Lung (tissue), 12 donors: ENCODE results near the gene GRIA1. TPM values are rescaled to one million over a fixed set of nuclear protein-coding genes. Genes with fewer than 3 reads are reported as not detected.

Source experiments
- ATAC-seq: fragments of 200-7000 bp; cut with Tn5 transposase; one replicate; pipeline ENCODE4 v1.9.1; 2020; ENCODE audit warnings: moderate number of reproducible peaks; ENCODE audit not compliant: insufficient read depth, low FRiP score
- DNase-seq, 3 donors: peaks; one replicate each; pipeline ENCODE4 v3.0.0-alpha.2; 2013 to 2017
- H3K27ac ChIP-seq, 2 donors: one replicate each; pipeline ENCODE4 v1.5.1; 2013; ENCODE audit warnings: mild to moderate bottlenecking in 2 of 2, moderate library complexity in 2 of 2, control low read depth in 1 of 2, inconsistent platforms in 1 of 2, low read depth in 1 of 2, low read length in 1 of 2
- H3K27me3 ChIP-seq, 3 donors: one replicate each; pipeline ENCODE4 v1.5.1; 2013; ENCODE audit warnings: low read length in 2 of 3; ENCODE audit not compliant: control insufficient read depth in 3 of 3, insufficient read depth in 3 of 3
- H3K36me3 ChIP-seq, 4 donors: one replicate each; pipeline ENCODE4 v1.5.1; 2013; ENCODE audit warnings: low read length in 4 of 4, mild to moderate bottlenecking in 1 of 4, moderate library complexity in 1 of 4; ENCODE audit not compliant: control insufficient read depth in 4 of 4, insufficient read depth in 4 of 4
- H3K4me1 ChIP-seq, 5 donors: one replicate each; pipeline ENCODE4 v1.5.1; 2013; ENCODE audit warnings: low read length in 5 of 5, mild to moderate bottlenecking in 2 of 5, moderate library complexity in 1 of 5; ENCODE audit not compliant: control insufficient read depth in 5 of 5, insufficient read depth in 5 of 5
- H3K4me3 ChIP-seq: one replicate; pipeline ENCODE4 v1.5.1; 2013; ENCODE audit warnings: mild to moderate bottlenecking, control low read depth, moderate library complexity
- H3K9ac ChIP-seq, 2 donors: one replicate each; pipeline ENCODE4 v1.5.1; 2013; ENCODE audit warnings: low read length in 2 of 2, control low read depth in 1 of 2; ENCODE audit not compliant: insufficient read depth in 1 of 2
- H3K9me3 ChIP-seq, 4 donors: one replicate each; pipeline ENCODE4 v1.5.1; 2013; ENCODE audit warnings: low read length in 3 of 4, mild to moderate bottlenecking in 1 of 4, moderate library complexity in 1 of 4; ENCODE audit not compliant: control insufficient read depth in 4 of 4, insufficient read depth in 3 of 4
- CTCF ChIP-seq: IDR thresholded peaks from 2 replicates; pipeline ENCODE4 v1.5.1; 2012; ENCODE audit warnings: mild to moderate bottlenecking; ENCODE audit errors: control extremely low read depth, extremely low read depth
- WGBS, 2 donors: extraction: QIAGEN DNeasy Blood & Tissue Kit; methylation state at CpG; one replicate each; pipeline ENCODE4 v1.1.7; 2013; 5-methylcytosine and 5-hydroxymethylcytosine counted together
- polyA plus RNA-seq, 2 donors: library from polyadenylated mRNA; stranded (reverse); fragments of 200-250 nt; gene quantifications; one replicate each; pipeline ENCODE4 v1.2.1, GENCODE V29; 2013
- total RNA-seq, 2 donors: library from RNA; depleted of rRNA in 1 of 2; stranded (reverse); fragments of >200 nt in 1 of 2; gene quantifications; one replicate each; pipeline ENCODE4 v1.2.1, GENCODE V29; 2014 to 2021
- donor health status: control.
- donor health status: control.
- donor health status: Bipolar disorder and iron deficiency.
- donor health status: healthy.
- donor health status: DM: yes; HTN: yes; CAD: no.

Gene GRIA1
- total and polyA plus RNA-seq, 4 donors: 1.1 to 12.5 (median 2.0) TPM

- Histone ChIP-seq H3K27ac (no peak overlapping the region), H3K4me1 (peaks cover 0 to 2% (median 0%) of the 10 kb centered on the region in 5 donors), H3K9me3 (no peaks in the 10 kb centered on the region), H3K4me3 (no peak overlapping the region), H3K9ac (no peak overlapping the region), H3K27me3 (no peaks in the 10 kb centered on the region), H3K36me3 (no peaks in the 10 kb centered on the region)
- ATAC-seq: no peak
- no peak for DNase-seq
- TF ChIP-seq CTCF: no peak
- 60 to 62% methylated on average over 4 of the region's 4 CpGs for WGBS, 2 donors
Measured at GRCh38 chr5:153584126-153584959, 93.9 kb downstream of the GRIA1 start.

GRCh38 chr5:153584960-153585359, 94.5 kb downstream of the GRIA1 start:
- DNase-seq (peak in 2 of 3 donors; percentile 11 to 56), ATAC-seq (peak; percentile 81)
- H3K9ac ChIP-seq: no peak overlapping the region
- no peaks in the 10 kb centered on the region for H3K36me3 ChIP-seq
- TF ChIP-seq CTCF: no peak
- no peaks in the 10 kb centered on the region for H3K27me3 ChIP-seq
- 62 to 74% methylated on average over 3 of the region's 3 CpGs for WGBS, 2 donors
- no peak overlapping the region for H3K4me3 ChIP-seq
- no peaks in the 10 kb centered on the region for H3K9me3 ChIP-seq
- H3K27ac ChIP-seq: no peak overlapping the region
- peaks cover 0 to 2% (median 0%) of the 10 kb centered on the region in 5 donors for H3K4me1 ChIP-seq

- no peaks in the 10 kb centered on the region for H3K27me3 ChIP-seq
- H3K9ac ChIP-seq: no peak overlapping the region
- DNase-seq: no peak
- 49 to 57% methylated on average over 2 of the region's 2 CpGs for WGBS, 2 donors
- no peaks in the 10 kb centered on the region for H3K9me3 ChIP-seq
- no peak for TF ChIP-seq CTCF
- H3K36me3 ChIP-seq: no peaks in the 10 kb centered on the region
- H3K4me3 ChIP-seq: no peak overlapping the region
- H3K4me1 ChIP-seq: peaks cover 0 to 2% (median 0%) of the 10 kb centered on the region in 5 donors
- ATAC-seq: no peak
- H3K27ac ChIP-seq: no peak overlapping the region
Measured at GRCh38 chr5:153585622-153586277, 95.3 kb downstream of the GRIA1 start.
